CD14-positive monocyte (primary cell): ENCODE data around the gene BCAS1. TPM values are rescaled to one million over a fixed set of nuclear protein-coding genes. Genes with fewer than 3 reads are reported as not detected.

ENCODE experiments used
- DNase-seq, 3 donors: peaks; one replicate each; pipeline ENCODE4 v3.0.0-alpha.2; 2011 to 2022
- H2AFZ ChIP-seq: 2 replicates; pipeline ENCODE4 v1.6.0; 2012; ENCODE audit warnings: mild to moderate bottlenecking, low read depth, low read length, inconsistent platforms; ENCODE audit not compliant: insufficient read depth, poor library complexity, severe bottlenecking
- H3K27ac ChIP-seq, 2 donors: 1 replicate in 1 of 2; 2 replicates in 1 of 2; pipeline ENCODE4 v1.5.1; 2012 to 2013; ENCODE audit warnings: low read length in 2 of 2, control low read depth in 1 of 2, inconsistent platforms in 1 of 2, low read depth in 1 of 2, mild to moderate bottlenecking in 1 of 2
- H3K27me3 ChIP-seq, 2 donors: one replicate each; pipeline versions ENCODE4 v1.6.0 to v1.6.1; 2011 to 2013; ENCODE audit warnings: low read length in 2 of 2; ENCODE audit not compliant: control insufficient read depth in 2 of 2, insufficient read depth in 2 of 2
- H3K36me3 ChIP-seq, 2 donors: replicated peaks in 1 of 2; 1 replicate in 1 of 2; 2 replicates in 1 of 2; pipeline versions ENCODE4 v1.5.1 to v1.6.1; 2012 to 2013; ENCODE audit warnings: low read length in 2 of 2, control low read depth in 1 of 2, inconsistent platforms in 1 of 2, mild to moderate bottlenecking in 1 of 2; ENCODE audit not compliant: insufficient read depth in 2 of 2, control insufficient read depth in 1 of 2
- H3K4me1 ChIP-seq, 2 donors: 1 replicate in 1 of 2; 2 replicates in 1 of 2; pipeline versions ENCODE4 v1.5.1 to v1.6.1; 2012 to 2013; ENCODE audit warnings: low read length in 2 of 2, control low read depth in 1 of 2, inconsistent platforms in 1 of 2, mild to moderate bottlenecking in 1 of 2, moderate library complexity in 1 of 2; ENCODE audit not compliant: insufficient read depth in 2 of 2, control insufficient read depth in 1 of 2
- H3K4me2 ChIP-seq: replicated peaks from 2 replicates; pipeline ENCODE3; 2012; ENCODE audit warnings: low read length, moderate library complexity, mild to moderate bottlenecking; ENCODE audit not compliant: poor library complexity, severe bottlenecking; ENCODE audit errors: extremely low read depth
- H3K4me3 ChIP-seq, 3 experiments: fragments of 200-600 bp in 1 of 3; sonication (generic) in 1 of 3; replicated peaks in 1 of 3; 1 replicate in 2 of 3; 2 replicates in 1 of 3; pipeline ENCODE4 v1.5.1; 2011 to 2013; ENCODE audit warnings: low read length in 3 of 3, mild to moderate bottlenecking in 3 of 3, control low read depth in 2 of 3, low read depth in 2 of 3, inconsistent platforms in 1 of 3, moderate library complexity in 1 of 3
- H3K79me2 ChIP-seq: 2 replicates; pipeline ENCODE4 v1.6.0; 2012; ENCODE audit warnings: mild to moderate bottlenecking, control low read depth, inconsistent platforms, low read length, moderate library complexity; ENCODE audit not compliant: insufficient read depth
- H3K9ac ChIP-seq: 2 replicates; pipeline ENCODE4 v1.6.0; 2017; ENCODE audit warnings: low read length, mild to moderate bottlenecking; ENCODE audit not compliant: insufficient read depth, poor library complexity, severe bottlenecking
- H3K9me3 ChIP-seq, 2 donors: replicated peaks in 1 of 2; 1 replicate in 1 of 2; 2 replicates in 1 of 2; pipeline versions ENCODE4 v1.5.1 to v1.6.1; 2012 to 2013; ENCODE audit warnings: low read length in 2 of 2, control low read depth in 1 of 2; ENCODE audit not compliant: control insufficient read depth in 1 of 2, insufficient read depth in 1 of 2
- H4K20me1 ChIP-seq: 2 replicates; pipeline ENCODE4 v1.6.0; 2012; ENCODE audit warnings: mild to moderate bottlenecking, low read length, control low read depth, moderate library complexity; ENCODE audit not compliant: insufficient read depth
- H3K27ac Mint-ChIP-seq, 7 donors: one replicate each; pipeline ENCODE4 v1.8.0; 2020; ENCODE audit warnings: mild to moderate bottlenecking in 7 of 7, mixed read lengths in 7 of 7, moderate library complexity in 6 of 7, inconsistent platforms in 2 of 7
- H3K27me3 Mint-ChIP-seq, 3 donors: one replicate each; pipeline ENCODE4 v1.8.0; 2021 to 2022; ENCODE audit warnings: low read depth in 3 of 3, mild to moderate bottlenecking in 3 of 3, mixed read lengths in 3 of 3, moderate library complexity in 3 of 3, inconsistent platforms in 1 of 3
- H3K36me3 Mint-ChIP-seq, 2 donors: one replicate each; pipeline ENCODE4 v1.8.0; 2020; ENCODE audit warnings: mixed read lengths in 2 of 2, inconsistent platforms in 1 of 2, mild to moderate bottlenecking in 1 of 2
- H3K4me1 Mint-ChIP-seq: one replicate; pipeline ENCODE4 v1.8.0; 2020; ENCODE audit warnings: mild to moderate bottlenecking, mixed read lengths
- H3K4me3 Mint-ChIP-seq, 2 donors: one replicate each; pipeline ENCODE4 v1.8.0; 2020; ENCODE audit warnings: mild to moderate bottlenecking in 2 of 2, mixed read lengths in 2 of 2, moderate library complexity in 1 of 2
- H3K9me3 Mint-ChIP-seq, 7 donors: one replicate each; pipeline ENCODE4 v1.8.0; 2020 to 2022; ENCODE audit warnings: mixed read lengths in 7 of 7, mild to moderate bottlenecking in 6 of 7, moderate library complexity in 6 of 7, inconsistent platforms in 2 of 7
- WGBS: methylation state at CpG from one replicate; pipeline ENCODE4 v1.1.5; 2013; ENCODE audit warnings: missing lambda C conversion rate; ENCODE audit not compliant: insufficient coverage; 5-methylcytosine and 5-hydroxymethylcytosine counted together
- intact Hi-C, 2 donors: fragments of 100-400 bp; cut with micrococcal nuclease; formaldehyde crosslinking; loops; one replicate each; pipeline versions ENCODE4 v1.15.0 to v1.15.1; 2023
- polyA plus RNA-seq, 3 donors: library from polyadenylated mRNA; depleted of rRNA in 1 of 3; unstranded in 2 of 3; stranded (reverse) in 1 of 3; fragments of 300-500 nt in 2 of 3; fragments of >200 nt in 1 of 3; fragmentation: Illumina TruSeq in 2 of 3; gene quantifications; 1 replicate in 2 of 3; 2 replicates in 1 of 3; pipeline ENCODE4 v1.2.3, GENCODE V29; 2012 to 2021
- TF ChIP-seq, protein P1 (sequence below): fragments of 200-600 bp; IDR thresholded peaks from one replicate; pipeline ENCODE4 v1.8.0; 2022; ENCODE audit warnings: antibody characterized with exemption, mild to moderate bottlenecking

BCAS1 gene
- polyA plus RNA-seq, 3 donors, result 0.01 to 0.02 TPM; not detected in 1

DNA sequence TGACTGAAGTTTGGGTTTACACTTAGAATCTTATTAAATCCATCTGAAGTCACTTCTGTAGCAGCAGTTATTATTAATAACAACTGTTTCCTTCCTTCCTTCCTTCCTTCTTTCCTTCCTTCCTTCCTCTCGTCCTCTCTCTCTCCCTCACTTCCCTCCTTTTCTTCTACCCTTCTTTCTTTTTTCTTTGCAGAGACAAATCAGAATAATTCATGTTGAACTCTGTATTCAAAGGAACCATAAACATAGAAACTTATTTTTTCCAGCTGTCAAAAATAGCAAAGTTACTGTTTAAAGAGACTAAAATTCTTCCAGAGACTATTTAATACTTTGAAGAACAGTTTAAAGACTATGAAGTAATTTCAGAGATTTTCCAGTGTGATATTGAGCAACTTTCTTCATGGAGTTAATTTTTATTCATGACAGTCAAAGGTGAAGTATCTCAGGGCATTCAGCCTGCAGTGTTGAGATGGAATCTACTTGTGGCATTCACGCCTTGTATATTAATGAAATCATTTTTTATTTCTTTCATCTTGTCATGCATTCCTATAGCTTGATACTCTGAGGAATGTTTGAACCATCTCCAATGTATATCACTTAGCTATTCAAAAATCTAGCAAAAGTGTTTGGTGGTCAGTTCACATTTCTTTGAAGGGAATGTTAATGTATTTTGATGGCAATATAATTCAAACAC lies 109.7 kb downstream of the BCAS1 start:
- Histone ChIP-seq H3K36me3 (no peaks in the 10 kb centered on the region), H3K4me1 (no peaks in the 10 kb centered on the region), H3K27me3 (no peaks in the 10 kb centered on the region), H4K20me1 (no peaks in the 10 kb centered on the region), H2AFZ (no peak overlapping the region), H3K9me3 (no peaks in the 10 kb centered on the region), H3K27ac (no peak overlapping the region), H3K4me2 (no peak overlapping the region), H3K9ac (no peak overlapping the region), H3K4me3 (no peak overlapping the region), H3K79me2 (no peaks in the 10 kb centered on the region)
- H3K36me3 Mint-ChIP-seq, result no peaks in the 10 kb centered on the region
- H3K4me3 Mint-ChIP-seq, result no peak overlapping the region
- 0% methylated on average over 1 of the region's 2 CpGs for WGBS
- TF ChIP-seq, protein P1, sequence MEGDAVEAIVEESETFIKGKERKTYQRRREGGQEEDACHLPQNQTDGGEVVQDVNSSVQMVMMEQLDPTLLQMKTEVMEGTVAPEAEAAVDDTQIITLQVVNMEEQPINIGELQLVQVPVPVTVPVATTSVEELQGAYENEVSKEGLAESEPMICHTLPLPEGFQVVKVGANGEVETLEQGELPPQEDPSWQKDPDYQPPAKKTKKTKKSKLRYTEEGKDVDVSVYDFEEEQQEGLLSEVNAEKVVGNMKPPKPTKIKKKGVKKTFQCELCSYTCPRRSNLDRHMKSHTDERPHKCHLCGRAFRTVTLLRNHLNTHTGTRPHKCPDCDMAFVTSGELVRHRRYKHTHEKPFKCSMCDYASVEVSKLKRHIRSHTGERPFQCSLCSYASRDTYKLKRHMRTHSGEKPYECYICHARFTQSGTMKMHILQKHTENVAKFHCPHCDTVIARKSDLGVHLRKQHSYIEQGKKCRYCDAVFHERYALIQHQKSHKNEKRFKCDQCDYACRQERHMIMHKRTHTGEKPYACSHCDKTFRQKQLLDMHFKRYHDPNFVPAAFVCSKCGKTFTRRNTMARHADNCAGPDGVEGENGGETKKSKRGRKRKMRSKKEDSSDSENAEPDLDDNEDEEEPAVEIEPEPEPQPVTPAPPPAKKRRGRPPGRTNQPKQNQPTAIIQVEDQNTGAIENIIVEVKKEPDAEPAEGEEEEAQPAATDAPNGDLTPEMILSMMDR, result no peak
- H3K27ac Mint-ChIP-seq, result no peak overlapping the region
- peaks cover 0 to 1% (median 1%) of the 10 kb centered on the region in 3 donors for H3K27me3 Mint-ChIP-seq
- no peak for DNase-seq
- H3K4me1 Mint-ChIP-seq, result peaks cover 2% of the 10 kb centered on the region
- intact Hi-C loops, result no loop called here
- H3K9me3 Mint-ChIP-seq, result peaks cover 0 to 4% (median 0%) of the 10 kb centered on the region in 7 donors

DNA sequence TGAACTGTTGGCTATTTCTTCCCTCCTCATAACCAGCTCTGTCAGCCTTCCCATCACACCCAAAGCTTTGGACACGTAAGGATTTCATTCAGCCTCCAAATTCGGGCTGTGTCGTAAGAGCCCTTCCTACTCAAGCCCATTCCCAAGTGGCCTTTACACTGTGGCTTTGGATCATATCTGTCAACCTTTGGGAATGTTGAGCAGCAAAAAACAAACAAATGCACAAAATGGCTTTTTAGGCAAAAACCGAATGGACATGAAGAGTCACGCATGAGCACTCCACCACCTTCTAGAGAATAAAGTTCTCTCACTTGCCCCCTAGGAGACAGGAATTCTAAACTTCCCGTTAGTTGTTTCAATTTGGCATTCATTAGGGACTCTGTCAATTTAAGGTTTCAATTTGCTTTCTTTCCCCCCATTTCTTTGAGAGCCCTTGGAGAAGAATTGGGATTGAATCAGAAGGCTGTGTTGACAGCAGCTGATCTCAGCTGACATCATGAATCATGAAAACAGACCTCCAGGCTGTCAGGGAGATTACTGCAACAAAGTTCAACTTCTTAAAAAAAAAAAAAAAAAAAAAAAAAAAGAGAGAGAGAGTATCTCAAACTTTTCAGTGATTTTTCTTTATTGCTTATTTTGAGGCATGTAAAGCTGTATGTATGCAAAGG lies 110.3 kb downstream of the BCAS1 start:
- TF ChIP-seq, protein P1, result no peak
- peaks cover 0 to 4% (median 0%) of the 10 kb centered on the region in 7 donors for H3K9me3 Mint-ChIP-seq
- WGBS, result 91% methylated on average over 5 of the region's 6 CpGs
- Histone ChIP-seq H3K36me3 (no peaks in the 10 kb centered on the region), H3K9me3 (no peaks in the 10 kb centered on the region), H3K4me2 (no peak overlapping the region), H3K79me2 (no peaks in the 10 kb centered on the region), H3K27me3 (no peaks in the 10 kb centered on the region), H3K27ac (no peak overlapping the region), H4K20me1 (no peaks in the 10 kb centered on the region), H3K9ac (no peak overlapping the region), H3K4me1 (no peaks in the 10 kb centered on the region), H3K4me3 (no peak overlapping the region), H2AFZ (no peak overlapping the region)
- peak in 1 of 3 donors; percentile 25 for DNase-seq
- H3K4me3 Mint-ChIP-seq, result no peak overlapping the region
- H3K36me3 Mint-ChIP-seq, result no peaks in the 10 kb centered on the region
- peaks cover 0 to 1% (median 1%) of the 10 kb centered on the region in 3 donors for H3K27me3 Mint-ChIP-seq
- H3K27ac Mint-ChIP-seq, result no peak overlapping the region
- intact Hi-C loops, result no loop called here
- H3K4me1 Mint-ChIP-seq, result peaks cover 2% of the 10 kb centered on the region
